ENCODE measurements around the gene GSE1. TPM values are rescaled to one million over a fixed set of nuclear protein-coding genes. Genes with fewer than 3 reads are reported as not detected.

The GSE1 gene
- total RNA-seq, 1 experiment from 2014 or later = 97.5 TPM

- H3K27ac ChIP-seq (ENCODE audit: low read length) = no peak overlapping the region
- ChIA-PET CTCF (no interaction called here), POLR2A (no interaction called here)
- H3K9me3 ChIP-seq (ENCODE audit: control insufficient read depth, insufficient read depth, low read depth, low read length) = no peaks in the 10 kb centered on the region
- no peak for DNase-seq (ENCODE audit: low read depth, low spot score)
- no peak for TF ChIP-seq CTCF (IDR thresholded peaks at IDR 0.05)
- TF ChIP-seq SIN3A (IDR thresholded peaks at IDR 0.05; ENCODE audit: borderline replicate concordance, insufficient read depth, low read depth, low read length) = no peak
- TF ChIP-seq TCF7L2 (IDR thresholded peaks at IDR 0.05; ENCODE audit: low read depth, low read length) = no peak
- no peak for TF ChIP-seq POLR2AphosphoS5 (IDR thresholded peaks at IDR 0.05; ENCODE audit: low read depth, low read length)
- no peak for TF ChIP-seq REST (IDR thresholded peaks at IDR 0.05; ENCODE audit: insufficient read depth in 1 of 2, low read depth in 2 of 2, low read length in 1 of 2)
- no peaks in the 10 kb centered on the region for H3K4me1 ChIP-seq (ENCODE audit: control insufficient read depth, insufficient read depth, low read length)
- ATAC-seq = no peak
- no peaks in the 10 kb centered on the region for H3K27me3 ChIP-seq (ENCODE audit: control insufficient read depth, insufficient read depth, low read length)
- intact Hi-C loops (cut with micrococcal nuclease; ENCODE audit: unreplicated experiment) = no loop called here
- H3K4me3 ChIP-seq (ENCODE audit: low read depth in 2 of 2, low read length in 2 of 2) = no peak overlapping the region
- in situ Hi-C loops (cut with HindIII; ENCODE audit: low pct_unique_long_range_greater_than_20kb, low sequenced_read_pairs) = no loop called here
- peaks cover 12% of the 10 kb centered on the region; the same call in 1 of the 2 replicates for H3K36me3 ChIP-seq (ENCODE audit: control insufficient read depth, insufficient read depth, low read length)
- no TSS peak for BruUV-seq (replicated peaks)
These were observed 48.0 kb downstream of the GSE1 start for GRCh38 chr16:85660843-85661739.

GRCh38 chr16:85661740-85662481 is 48.8 kb downstream of the GSE1 start:
- no peaks in the 10 kb centered on the region for H3K9me3 ChIP-seq (ENCODE audit: control insufficient read depth, insufficient read depth, low read depth, low read length)
- no peak for ATAC-seq
- POLR2A ChIA-PET = interaction anchor here (0.7 kb wide), 1 partner anchor 174 kb away, joined by 3 read pairs; no protein-coding TSS in a partner anchor
- no peaks in the 10 kb centered on the region for H3K27me3 ChIP-seq (ENCODE audit: control insufficient read depth, insufficient read depth, low read length)
- no peak for DNase-seq (ENCODE audit: low read depth, low spot score)
- no peak overlapping the region for H3K4me3 ChIP-seq (ENCODE audit: low read depth in 2 of 2, low read length in 2 of 2)
- no peaks in the 10 kb centered on the region for H3K4me1 ChIP-seq (ENCODE audit: control insufficient read depth, insufficient read depth, low read length)
- intact Hi-C loops (cut with micrococcal nuclease; ENCODE audit: unreplicated experiment) (no loop called here), in situ Hi-C loops (cut with HindIII; ENCODE audit: low pct_unique_long_range_greater_than_20kb, low sequenced_read_pairs) (no loop called here)
- CTCF ChIA-PET = no interaction called here
- peaks cover 17% of the 10 kb centered on the region for H3K36me3 ChIP-seq (ENCODE audit: control insufficient read depth, insufficient read depth, low read length)
- BruUV-seq (replicated peaks) = no TSS peak
- H3K27ac ChIP-seq (ENCODE audit: low read length) = no peak overlapping the region
- TF ChIP-seq TCF7L2 (IDR thresholded peaks at IDR 0.05; ENCODE audit: low read depth, low read length) = no peak
- TF ChIP-seq SIN3A (IDR thresholded peaks at IDR 0.05; ENCODE audit: borderline replicate concordance, insufficient read depth, low read depth, low read length) = no peak
- no peak for TF ChIP-seq CTCF (IDR thresholded peaks at IDR 0.05)
- no peak for TF ChIP-seq POLR2AphosphoS5 (IDR thresholded peaks at IDR 0.05; ENCODE audit: low read depth, low read length)
- no peak for TF ChIP-seq REST (IDR thresholded peaks at IDR 0.05; ENCODE audit: insufficient read depth in 1 of 2, low read depth in 2 of 2, low read length in 1 of 2)
